SK-N-DZ (cell line): ENCODE data around the gene SAXO1. TPM values are rescaled to one million over a fixed set of nuclear protein-coding genes. Genes with fewer than 3 reads are reported as not detected.
A peak's percentile ranks its signal among the peaks of the same experiment; 100 is the strongest.
"Not testable (repeated sequence)": the region's sequence is repeated elsewhere in the genome, so short reads cannot be mapped to it uniquely, and the experiment has no call there.

Experiments used
- DNase-seq: peaks from one replicate; pipeline ENCODE4 v3.0.0-alpha.2; 2015; ENCODE audit warnings: low spot score
- polyA plus RNA-seq, 2 experiments: library from polyadenylated mRNA; depleted of rRNA; stranded (reverse); fragments of >200 nt; gene quantifications; 2 replicates each; pipeline ENCODE4 v1.2.3, GENCODE V29; 2014

SAXO1 gene, protein sequence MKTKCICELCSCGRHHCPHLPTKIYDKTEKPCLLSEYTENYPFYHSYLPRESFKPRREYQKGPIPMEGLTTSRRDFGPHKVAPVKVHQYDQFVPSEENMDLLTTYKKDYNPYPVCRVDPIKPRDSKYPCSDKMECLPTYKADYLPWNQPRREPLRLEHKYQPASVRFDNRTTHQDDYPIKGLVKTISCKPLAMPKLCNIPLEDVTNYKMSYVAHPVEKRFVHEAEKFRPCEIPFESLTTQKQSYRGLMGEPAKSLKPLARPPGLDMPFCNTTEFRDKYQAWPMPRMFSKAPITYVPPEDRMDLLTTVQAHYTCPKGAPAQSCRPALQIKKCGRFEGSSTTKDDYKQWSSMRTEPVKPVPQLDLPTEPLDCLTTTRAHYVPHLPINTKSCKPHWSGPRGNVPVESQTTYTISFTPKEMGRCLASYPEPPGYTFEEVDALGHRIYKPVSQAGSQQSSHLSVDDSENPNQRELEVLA
- polyA plus RNA-seq (2014; cell fraction: cytosol; rRNA removed) = not detected in 2 replicates
- polyA plus RNA-seq (2014; cell fraction: nucleus; rRNA removed) = not detected in 2 replicates

DNA sequence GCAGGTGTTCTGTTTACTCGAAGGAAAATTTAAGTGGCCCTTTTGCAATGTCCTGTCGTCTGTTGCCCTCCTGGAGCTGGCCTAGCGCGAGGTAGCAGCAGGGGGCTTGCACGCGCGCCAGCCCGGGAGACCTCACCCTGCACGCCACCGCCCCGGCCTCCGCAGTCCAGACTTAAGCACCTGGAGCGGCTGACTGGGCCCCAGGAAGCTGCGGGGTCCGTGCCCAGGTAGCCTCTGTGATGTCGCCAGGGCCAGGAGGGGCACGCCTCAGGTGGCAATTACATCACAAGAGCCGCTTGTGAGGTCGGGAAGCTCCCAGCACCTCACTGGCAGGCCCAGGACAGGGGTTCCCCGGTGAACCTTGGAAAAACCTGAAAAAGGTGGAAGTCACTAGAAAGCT lies at the start of gene SAXO1:
TSS of gene SAXO1 (minus strand) at position 195 of the 400 bp plus-strand sequence. CDS start 301 bp downstream, outside the sequence.
- no peak for DNase-seq

DNA sequence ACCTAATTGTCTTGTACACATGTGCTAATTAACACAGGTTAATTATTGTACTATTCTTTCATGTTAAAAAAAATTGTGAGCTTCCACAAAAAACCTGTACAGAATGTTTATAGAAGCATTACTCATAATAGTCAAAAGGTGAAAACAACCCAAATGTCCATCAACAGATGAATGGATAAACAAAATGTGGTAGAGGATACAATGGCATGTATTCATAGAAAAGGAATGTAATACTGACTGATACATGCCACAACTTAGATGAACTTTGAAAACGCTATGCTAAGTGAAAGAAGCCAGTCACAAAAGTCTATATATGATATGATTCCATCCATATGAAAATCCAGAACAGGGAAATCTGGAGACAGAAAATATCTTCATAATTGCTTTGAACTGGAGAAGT lies 41.8 kb upstream of the SAXO1 start:
- no peak for DNase-seq

DNA sequence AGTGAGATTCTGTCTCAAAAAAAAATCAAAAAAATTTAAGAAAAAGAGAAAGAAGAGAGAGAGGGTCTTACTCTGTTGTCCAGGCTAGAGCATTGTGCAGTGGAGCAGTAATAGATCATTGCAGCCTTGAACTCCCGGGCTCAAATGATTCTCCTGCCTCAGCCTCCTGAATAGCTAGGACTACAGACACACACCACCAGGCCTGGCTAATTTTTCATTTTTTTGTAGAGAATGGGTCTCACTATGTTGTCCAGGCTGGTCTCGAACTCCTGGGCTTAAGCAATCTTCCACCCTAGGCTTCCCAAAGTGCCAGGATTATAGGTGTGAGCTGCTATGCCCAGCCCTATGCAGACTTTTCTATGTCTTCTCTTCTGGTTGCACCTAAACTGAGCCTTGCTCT lies 41.2 kb upstream of the SAXO1 start:
- no peak for DNase-seq

DNA sequence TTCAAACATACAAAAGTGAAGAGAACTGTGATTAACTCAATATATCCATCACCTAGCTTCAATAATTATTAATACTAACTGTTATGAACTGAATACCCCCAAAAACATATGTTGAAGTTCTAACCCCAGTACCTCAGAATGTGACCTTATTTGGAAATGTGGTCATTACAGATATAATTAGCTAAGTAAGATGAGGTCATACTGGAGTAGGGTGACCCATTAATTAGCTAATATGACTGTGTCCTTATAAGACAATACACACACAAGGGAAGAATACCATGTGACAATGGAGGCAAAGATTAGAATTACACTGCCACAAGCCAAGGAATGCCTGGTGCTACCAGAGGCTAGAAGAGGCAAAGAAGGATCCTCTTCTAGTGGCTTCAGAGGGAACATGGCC lies 24.0 kb upstream of the SAXO1 start:
- DNase-seq = no peak

GRCh38 chr9:19050637-19051591 lies 17.9 kb upstream of the SAXO1 start:
- DNase-seq = no peak

DNA sequence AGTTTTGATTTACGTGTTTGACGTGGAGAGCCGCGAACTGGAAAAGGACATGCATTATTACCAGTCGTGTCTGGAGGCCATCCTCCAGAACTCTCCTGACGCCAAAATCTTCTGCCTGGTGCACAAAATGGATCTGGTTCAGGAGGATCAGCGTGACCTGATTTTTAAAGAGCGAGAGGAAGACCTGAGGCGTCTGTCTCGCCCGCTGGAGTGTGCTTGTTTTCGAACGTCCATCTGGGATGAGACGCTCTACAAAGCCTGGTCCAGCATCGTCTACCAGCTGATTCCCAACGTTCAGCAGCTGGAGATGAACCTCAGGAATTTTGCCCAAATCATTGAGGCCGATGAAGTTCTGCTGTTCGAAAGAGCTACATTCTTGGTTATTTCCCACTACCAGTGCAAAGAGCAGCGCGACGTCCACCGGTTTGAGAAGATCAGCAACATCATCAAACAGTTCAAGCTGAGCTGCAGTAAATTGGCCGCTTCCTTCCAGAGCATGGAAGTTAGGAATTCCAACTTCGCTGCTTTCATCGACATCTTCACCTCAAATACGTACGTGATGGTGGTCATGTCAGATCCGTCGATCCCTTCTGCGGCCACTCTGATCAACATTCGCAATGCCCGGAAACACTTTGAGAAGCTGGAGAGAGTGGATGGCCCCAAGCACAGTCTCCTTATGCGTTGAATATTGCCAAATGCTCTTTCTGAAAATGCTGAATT lies 17.1 kb upstream of the SAXO1 start:
- peak; percentile 3 for DNase-seq

DNA sequence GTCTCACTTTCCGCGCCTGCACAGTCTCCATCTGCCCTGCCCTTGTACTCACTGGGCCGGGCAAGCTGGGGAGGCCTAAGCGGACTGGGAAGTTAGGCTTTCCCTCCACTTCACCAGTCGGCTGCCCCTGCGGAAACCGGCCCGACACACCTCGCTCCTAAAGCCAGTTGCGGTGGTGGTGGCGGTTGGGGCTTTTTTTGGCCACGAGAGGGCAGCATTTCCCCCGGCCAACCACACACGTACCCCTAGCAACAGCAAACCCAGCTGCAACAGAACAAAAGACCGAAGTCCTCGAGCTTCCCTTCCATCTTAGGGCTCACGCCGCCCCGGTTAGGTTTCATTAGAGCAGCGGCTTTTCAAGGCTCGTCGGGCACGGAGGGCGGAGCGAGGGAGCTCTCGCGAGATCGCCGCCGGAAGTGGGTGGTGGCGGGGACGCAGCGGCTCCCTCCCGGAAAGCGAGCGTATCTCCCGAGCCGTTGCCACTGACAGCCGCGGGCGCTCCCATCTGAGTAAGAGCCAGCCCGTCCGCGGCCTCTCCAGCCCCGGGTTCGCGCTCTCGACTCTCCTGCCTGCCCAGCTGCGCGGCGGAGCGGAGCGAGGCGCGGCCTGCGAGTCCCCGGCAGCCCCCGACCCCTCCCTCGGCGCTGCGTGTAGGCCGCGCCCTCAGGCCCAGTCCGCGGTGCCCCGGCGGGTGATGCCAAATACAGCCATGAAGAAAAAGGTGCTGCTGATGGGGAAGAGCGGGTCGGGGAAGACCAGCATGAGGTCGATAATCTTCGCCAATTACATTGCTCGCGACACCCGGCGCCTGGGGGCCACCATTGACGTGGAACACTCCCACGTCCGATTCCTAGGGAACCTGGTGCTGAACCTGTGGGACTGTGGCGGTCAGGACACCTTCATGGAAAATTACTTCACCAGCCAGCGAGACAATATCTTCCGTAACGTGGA lies 16.2 kb upstream of the SAXO1 start, which contains the start of gene RRAGA:
TSS of gene RRAGA (plus strand) at position 462 of the 951 bp plus-strand sequence. CDS start at position 695, 233 bp downstream.
- peak; percentile 94 for DNase-seq

DNA sequence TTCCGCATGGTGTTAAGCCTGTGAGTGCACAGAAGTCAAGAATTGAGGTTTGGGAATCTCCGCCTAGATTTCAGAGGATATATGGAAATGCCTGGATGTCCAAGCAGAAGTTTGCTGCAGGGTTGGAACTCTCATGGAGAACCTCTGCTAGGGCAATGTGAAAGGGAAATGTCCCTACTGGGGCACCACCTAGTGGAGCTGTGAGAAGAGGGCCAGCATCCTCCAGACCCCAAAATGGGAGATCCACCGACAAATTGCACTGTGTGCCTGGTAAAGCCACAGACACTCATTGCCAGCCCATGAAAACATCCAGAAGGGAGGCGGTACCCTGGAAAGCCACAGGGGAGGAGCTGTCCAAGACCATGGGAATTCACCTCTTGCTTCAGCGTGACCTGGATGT lies 3.6 kb upstream of the SAXO1 start:
- DNase-seq = no peak

- DNase-seq = no peak
Measured at GRCh38 chr9:19032406-19032805, 603 bp downstream of the SAXO1 start.

DNA sequence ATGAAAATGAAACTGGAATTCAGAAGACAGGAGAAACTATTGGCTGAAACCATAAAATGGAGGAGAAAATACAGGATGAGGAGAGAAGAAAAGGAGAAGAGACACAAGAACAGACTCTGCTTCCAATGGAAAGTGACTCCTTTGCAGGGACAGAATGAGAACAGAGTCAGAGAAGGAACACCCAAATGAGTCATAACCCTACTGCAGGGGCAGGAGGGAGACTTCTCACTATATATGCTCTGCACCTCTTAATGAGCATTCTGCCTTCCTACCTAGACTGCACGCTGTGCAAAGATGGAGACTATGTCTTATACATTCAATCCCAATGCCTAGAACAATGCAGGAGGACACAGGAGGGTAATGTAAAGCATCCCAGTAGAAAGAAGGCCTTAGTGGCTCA lies 2.1 kb downstream of the SAXO1 start:
- DNase-seq = no peak

DNA sequence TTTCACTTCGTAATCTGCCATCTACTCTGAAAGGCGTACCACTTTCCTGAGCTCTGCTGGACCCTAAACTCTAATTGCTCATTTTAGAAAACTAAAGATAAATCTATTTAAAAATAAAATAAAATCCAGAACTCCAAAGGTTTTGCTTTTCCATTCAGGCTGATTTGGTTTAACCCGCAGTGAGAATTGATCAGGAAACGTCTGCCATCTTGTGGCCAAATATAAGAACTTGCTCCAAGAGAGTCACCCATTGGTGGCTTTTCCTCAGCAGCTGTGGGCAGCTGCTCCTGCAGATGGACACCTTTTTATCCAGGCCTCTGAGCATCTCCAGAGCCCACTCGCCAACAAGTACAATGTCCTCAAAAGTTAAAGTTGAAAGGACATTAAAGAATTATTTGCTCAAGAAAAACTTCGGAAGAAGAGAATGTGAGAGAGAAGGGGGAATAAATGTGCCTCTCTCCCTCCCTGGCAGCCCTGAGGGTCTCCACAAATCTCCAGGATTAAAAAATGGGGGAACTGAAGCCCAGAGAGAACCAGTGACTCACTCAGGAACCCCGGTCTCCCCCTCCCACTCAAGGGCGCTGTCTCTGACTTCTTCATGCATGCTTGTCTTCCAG lies 4.1 kb downstream of the SAXO1 start:
- peak; percentile 53 for DNase-seq

- no peak for DNase-seq
Measured at GRCh38 chr9:19027825-19028224, 5.2 kb downstream of the SAXO1 start.

DNA sequence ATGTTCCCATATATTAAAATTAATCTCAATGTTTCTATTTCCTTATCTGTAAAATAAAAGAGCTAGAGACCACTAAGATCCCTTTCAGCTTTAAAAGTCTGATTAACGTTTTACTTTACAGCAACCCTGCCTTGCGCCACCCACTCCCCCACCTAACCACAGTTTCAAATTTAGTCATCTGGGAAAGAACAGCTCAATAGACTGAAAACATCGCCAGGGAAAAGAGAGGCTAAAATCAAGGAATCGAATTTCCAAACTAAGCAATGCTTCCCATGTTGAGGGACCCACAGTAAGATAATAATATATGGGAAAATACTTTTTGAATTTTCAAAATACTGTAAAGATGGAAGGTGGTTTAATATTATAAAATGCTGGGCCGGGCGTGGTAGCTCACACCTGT lies 6.6 kb downstream of the SAXO1 start:
- no peak for DNase-seq

GRCh38 chr9:19023078-19023477 lies 9.9 kb downstream of the SAXO1 start:
- no peak for DNase-seq

DNA sequence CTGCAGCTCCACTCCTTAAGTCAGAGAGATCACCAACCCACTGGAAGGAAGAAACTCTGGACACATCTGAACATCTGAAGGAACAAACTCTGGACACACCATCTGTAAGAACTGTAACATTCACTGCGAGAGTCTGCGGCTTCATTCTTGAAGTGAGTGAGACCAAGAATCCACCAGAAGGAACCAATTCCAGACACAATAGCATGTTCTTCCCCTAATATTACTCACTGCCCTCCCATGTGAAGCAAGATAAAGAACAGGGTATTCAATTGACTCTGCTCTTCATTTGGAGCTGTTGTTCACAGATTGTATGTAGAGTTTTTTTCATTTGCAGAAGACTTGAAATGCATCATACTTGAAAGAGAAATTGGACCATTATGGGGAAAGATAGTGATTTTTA lies 10.8 kb downstream of the SAXO1 start:
- DNase-seq = no peak

- not testable (repeated sequence) for DNase-seq
Measured at GRCh38 chr9:19021649-19022048, 11.4 kb downstream of the SAXO1 start.

DNA sequence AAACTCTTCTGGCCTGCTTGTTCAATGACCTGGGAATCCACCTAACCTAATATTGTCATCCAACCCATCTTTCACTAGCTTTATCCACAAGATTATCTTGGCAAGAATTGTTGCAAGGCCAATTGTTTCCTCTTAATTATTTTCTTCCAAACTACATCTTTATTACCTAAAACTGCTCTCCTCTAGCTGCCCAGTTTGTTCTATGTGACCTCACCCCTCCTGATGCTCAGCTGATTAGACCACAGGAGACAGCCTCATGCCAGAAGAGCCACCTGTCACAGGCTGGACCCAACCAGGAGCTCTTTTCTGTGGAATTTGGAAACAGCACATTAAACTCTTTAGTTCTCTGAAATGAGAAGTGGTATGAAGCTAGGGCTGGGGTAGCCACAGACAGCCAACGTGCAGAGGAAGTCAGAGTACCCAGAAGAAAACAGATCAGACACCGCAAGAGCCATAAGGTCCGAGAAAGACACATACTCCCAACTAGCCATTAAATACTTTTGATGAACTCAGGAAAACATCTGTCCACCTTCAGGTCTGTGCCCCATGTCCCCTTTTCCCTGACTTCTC lies 12.0 kb downstream of the SAXO1 start:
- no peak for DNase-seq

GRCh38 chr9:19018201-19018600 lies 14.8 kb downstream of the SAXO1 start:
- no peak for DNase-seq

DNA sequence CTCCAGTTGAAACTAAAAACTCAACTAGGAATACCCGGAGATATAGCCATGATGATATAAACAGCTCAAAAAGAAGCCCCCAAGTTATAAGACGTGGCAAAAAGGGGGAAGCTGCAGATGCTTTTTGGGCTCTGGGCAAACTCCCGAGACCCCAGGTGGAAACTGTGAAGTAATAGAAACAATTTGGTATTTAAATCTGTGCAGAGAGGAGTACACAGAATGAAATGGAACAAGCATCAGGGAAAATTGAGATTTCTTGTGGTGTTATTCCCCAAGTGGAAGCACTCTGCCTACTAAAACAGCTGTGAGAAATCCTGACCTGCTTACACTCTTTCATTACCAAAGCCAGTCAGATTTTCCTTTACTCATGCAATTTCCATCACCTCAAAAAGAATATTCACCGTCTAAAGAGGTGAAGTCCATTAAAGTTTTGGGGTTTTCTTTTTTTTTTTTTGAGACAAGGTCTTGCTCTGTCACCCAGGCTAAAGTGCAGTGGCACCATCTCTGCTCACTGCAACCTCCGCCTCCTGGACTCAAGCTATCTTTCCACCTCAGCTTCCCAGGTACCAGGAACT lies 23.5 kb downstream of the SAXO1 start:
- DNase-seq = no peak
